DOHH2 (cell line): Measurements from ENCODE around the gene NKG7.
"Not testable (repeated sequence)": the region's sequence is repeated elsewhere in the genome, so short reads cannot be mapped to it uniquely, and the experiment has no call there.

ENCODE experiments used
- H3F3A ChIP-seq: fragments of 200-600 bp; sonication (generic), shearing (Covaris generic); 2 replicates; pipeline ENCODE4 v1.6.0; 2016; ENCODE audit warnings: antibody characterized with exemption, mild to moderate bottlenecking; ENCODE audit not compliant: control insufficient read depth, insufficient read depth
- H3K27ac ChIP-seq: fragments of 200-600 bp; sonication (generic); 2 replicates; pipeline ENCODE4 v1.5.1; 2014; ENCODE audit warnings: low read depth, mild to moderate bottlenecking, low read length, moderate library complexity
- H3K27me3 ChIP-seq: fragments of 200-600 bp; sonication (generic); 2 replicates; pipeline ENCODE4 v1.6.1; 2014; ENCODE audit warnings: mild to moderate bottlenecking, low read length, mixed read lengths; ENCODE audit not compliant: control insufficient read depth
- H3K36me3 ChIP-seq: fragments of 200-600 bp; sonication (generic); 2 replicates; pipeline ENCODE4 v1.6.1; 2014; ENCODE audit warnings: mild to moderate bottlenecking, low read length, moderate library complexity, mixed read lengths; ENCODE audit not compliant: control insufficient read depth
- H3K4me1 ChIP-seq: fragments of 200-600 bp; sonication (generic); 2 replicates; pipeline ENCODE4 v1.6.1; 2014; ENCODE audit warnings: mild to moderate bottlenecking, low read length, mixed read lengths; ENCODE audit not compliant: control insufficient read depth
- H3K4me2 ChIP-seq: fragments of 200-600 bp; sonication (generic); 2 replicates; pipeline ENCODE4 v1.6.0; 2014; ENCODE audit warnings: mild to moderate bottlenecking, low read length, moderate library complexity
- H3K4me3 ChIP-seq: fragments of 200-600 bp; sonication (generic); 2 replicates; pipeline ENCODE4 v1.5.1; 2014; ENCODE audit warnings: mild to moderate bottlenecking, low read length, mixed read lengths
- H3K79me2 ChIP-seq: fragments of 200-600 bp; sonication (generic); 2 replicates; pipeline ENCODE4 v1.6.1; 2014; ENCODE audit warnings: mild to moderate bottlenecking, low read length, mixed read lengths; ENCODE audit not compliant: control insufficient read depth
- H3K9me2 ChIP-seq: fragments of 200-600 bp; sonication (generic); replicated peaks from 2 replicates; pipeline ENCODE4 v1.6.1; 2014; ENCODE audit warnings: mild to moderate bottlenecking, low read length, mixed read lengths; ENCODE audit not compliant: control insufficient read depth
- H3K9me3 ChIP-seq: fragments of 200-600 bp; sonication (generic); 2 replicates; pipeline ENCODE4 v1.6.1; 2014; ENCODE audit warnings: antibody characterized with exemption, low read length, mixed read lengths; ENCODE audit not compliant: control insufficient read depth, insufficient read depth
- H4K20me1 ChIP-seq: fragments of 200-600 bp; sonication (generic); 2 replicates; pipeline ENCODE4 v1.6.0; 2014; ENCODE audit warnings: low read depth, mild to moderate bottlenecking, antibody characterized with exemption, low read length, moderate library complexity; ENCODE audit not compliant: control insufficient read depth, insufficient read depth
- EZH2phosphoT487 ChIP-seq: fragments of 200-600 bp; sonication (generic); IDR thresholded peaks from 2 replicates; pipeline ENCODE4 v1.6.1; 2017; ENCODE audit warnings: borderline replicate concordance, mild to moderate bottlenecking, antibody characterized with exemption, low read length, moderate library complexity, mixed read lengths
- TF ChIP-seq, protein P1 (sequence below): fragments of 200-600 bp; sonication (generic); IDR thresholded peaks from one replicate; pipeline ENCODE4 v1.5.1; 2014; ENCODE audit warnings: antibody characterized with exemption, mild to moderate bottlenecking, low read depth, low read length; ENCODE audit not compliant: poor library complexity, severe bottlenecking

Gene NKG7

DNA sequence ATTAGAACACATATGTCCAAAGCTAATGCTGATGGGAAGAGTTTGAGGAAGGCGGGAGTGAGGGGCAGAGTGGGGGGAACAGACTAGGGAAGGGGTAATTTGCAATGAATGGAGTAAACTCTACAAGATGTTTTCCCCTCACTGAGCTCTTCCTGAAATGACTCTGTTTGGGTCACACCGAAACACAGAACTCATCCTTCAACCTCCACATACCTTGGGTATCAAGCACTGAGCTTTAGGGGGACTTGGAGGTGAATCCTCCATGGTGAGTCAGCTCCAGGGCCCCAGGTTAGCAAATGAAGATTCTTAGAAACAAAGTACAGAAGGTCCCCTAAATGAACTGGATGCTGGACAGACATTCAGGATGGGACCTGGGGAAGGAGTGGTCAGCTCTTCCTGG lies 46.3 kb upstream of the NKG7 start:
- Histone ChIP-seq H3K4me2 (no peak overlapping the region), H3K27me3 (no peaks in the 10 kb centered on the region)

DNA sequence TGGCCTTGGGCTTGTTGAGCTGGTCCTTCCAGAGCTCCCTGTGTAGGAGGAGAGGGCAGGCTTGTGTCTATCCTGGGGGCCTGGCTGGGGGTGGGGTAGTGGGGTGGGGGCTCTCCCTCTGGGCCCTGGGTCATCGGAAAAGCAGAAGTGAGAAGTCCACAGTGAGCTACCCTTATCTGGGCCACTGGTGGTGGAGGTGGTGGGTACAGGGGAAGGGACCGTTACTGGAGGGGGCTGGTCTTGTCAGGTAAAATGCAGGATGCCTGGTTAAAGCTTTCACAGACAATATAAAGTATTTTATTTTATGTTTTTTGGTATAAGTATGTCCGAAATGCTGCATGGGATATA lies 45.3 kb upstream of the NKG7 start:
- Histone ChIP-seq H3K36me3 (no peaks in the 10 kb centered on the region), H3K4me3 (peak overlapping the region; percentile 83), H3K27ac (peak overlapping the region; percentile 56), H3K4me2 (peak overlapping the region; percentile 78), H3K4me1 (peaks cover 26% of the 10 kb centered on the region), H3K27me3 (no peaks in the 10 kb centered on the region), H3K79me2 (peaks cover 6% of the 10 kb centered on the region; the same call in 1 of the 2 replicates), H3K9me3 (no peaks in the 10 kb centered on the region), H4K20me1 (no peaks in the 10 kb centered on the region), H3K9me2 (no peaks in the 10 kb centered on the region), H3F3A (no peaks in the 10 kb centered on the region)
- no peak for TF ChIP-seq EZH2phosphoT487
- TF ChIP-seq, protein P1, sequence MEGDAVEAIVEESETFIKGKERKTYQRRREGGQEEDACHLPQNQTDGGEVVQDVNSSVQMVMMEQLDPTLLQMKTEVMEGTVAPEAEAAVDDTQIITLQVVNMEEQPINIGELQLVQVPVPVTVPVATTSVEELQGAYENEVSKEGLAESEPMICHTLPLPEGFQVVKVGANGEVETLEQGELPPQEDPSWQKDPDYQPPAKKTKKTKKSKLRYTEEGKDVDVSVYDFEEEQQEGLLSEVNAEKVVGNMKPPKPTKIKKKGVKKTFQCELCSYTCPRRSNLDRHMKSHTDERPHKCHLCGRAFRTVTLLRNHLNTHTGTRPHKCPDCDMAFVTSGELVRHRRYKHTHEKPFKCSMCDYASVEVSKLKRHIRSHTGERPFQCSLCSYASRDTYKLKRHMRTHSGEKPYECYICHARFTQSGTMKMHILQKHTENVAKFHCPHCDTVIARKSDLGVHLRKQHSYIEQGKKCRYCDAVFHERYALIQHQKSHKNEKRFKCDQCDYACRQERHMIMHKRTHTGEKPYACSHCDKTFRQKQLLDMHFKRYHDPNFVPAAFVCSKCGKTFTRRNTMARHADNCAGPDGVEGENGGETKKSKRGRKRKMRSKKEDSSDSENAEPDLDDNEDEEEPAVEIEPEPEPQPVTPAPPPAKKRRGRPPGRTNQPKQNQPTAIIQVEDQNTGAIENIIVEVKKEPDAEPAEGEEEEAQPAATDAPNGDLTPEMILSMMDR = no peak

More for the DNA sequence above, 46.3 kb upstream of the NKG7 start:
- no peaks in the 10 kb centered on the region for H3K9me2 ChIP-seq
- peaks cover 6% of the 10 kb centered on the region; the same call in 1 of the 2 replicates for H3K79me2 ChIP-seq
- H3K9me3 ChIP-seq = no peaks in the 10 kb centered on the region
- H3K4me1 ChIP-seq = peaks cover 26% of the 10 kb centered on the region
- H3K27ac ChIP-seq = no peak overlapping the region
- H3F3A ChIP-seq = no peaks in the 10 kb centered on the region
- H3K36me3 ChIP-seq = no peaks in the 10 kb centered on the region
- TF ChIP-seq, protein P1 = no peak
- TF ChIP-seq EZH2phosphoT487 = no peak
- H3K4me3 ChIP-seq = no peak overlapping the region
- no peaks in the 10 kb centered on the region for H4K20me1 ChIP-seq

DNA sequence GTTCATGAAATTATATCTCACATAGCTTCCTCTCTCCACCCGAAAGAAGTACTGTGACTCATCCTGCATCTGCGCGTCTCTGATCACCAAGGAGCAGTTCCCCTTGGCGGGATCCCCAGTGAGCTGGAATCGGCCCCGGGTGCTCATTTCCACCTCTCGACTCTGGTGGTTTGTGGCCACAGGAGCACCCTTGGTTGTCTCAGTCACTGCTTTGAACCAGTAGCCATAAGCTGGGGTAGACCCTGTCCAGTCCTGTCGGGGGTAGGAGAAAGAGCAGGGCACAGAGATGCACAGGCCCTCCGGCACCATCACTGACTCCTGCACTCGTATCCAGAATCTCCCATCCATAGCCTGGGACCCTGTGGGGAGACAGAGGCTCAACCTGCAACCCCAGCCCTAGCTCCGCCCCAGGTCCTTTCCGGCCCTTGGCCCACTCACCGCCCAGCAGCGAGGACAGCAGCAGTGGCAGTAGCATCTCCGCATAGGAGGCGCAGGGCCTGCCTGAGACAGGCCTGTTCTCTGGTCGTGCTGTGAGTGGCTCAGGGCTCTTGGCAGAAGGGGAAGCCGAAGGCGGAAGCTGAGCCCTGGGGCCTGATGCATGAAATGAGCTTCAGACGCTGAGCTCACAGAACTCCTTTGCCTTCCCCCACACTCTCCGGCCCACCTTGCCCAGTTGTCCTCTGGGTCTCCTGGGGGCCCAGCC lies 44.8 kb upstream of the NKG7 start, which contains the start of gene SIGLEC10:
Gene SIGLEC10 (minus strand): TSS at position 536 of the 703 bp plus-strand sequence. CDS start 61 bp downstream, at position 475.
- H3K4me3 ChIP-seq = peak within 1 kb of the TSS; percentile 83
- H3F3A ChIP-seq = no peaks in the 10 kb centered on the region
- no peaks in the 10 kb centered on the region for H3K36me3 ChIP-seq
- peaks cover 26% of the 10 kb centered on the region for H3K4me1 ChIP-seq
- no peaks in the 10 kb centered on the region for H3K9me2 ChIP-seq
- H3K4me2 ChIP-seq = peak within 1 kb of the TSS; percentile 78
- TF ChIP-seq, protein P1 = no peak
- no peak for TF ChIP-seq EZH2phosphoT487
- peaks cover 6% of the 10 kb centered on the region; the same call in 1 of the 2 replicates for H3K79me2 ChIP-seq
- H3K27ac ChIP-seq = peak within 1 kb of the TSS; percentile 56
- H3K27me3 ChIP-seq = no peaks in the 10 kb centered on the region
- no peaks in the 10 kb centered on the region for H4K20me1 ChIP-seq
- no peaks in the 10 kb centered on the region for H3K9me3 ChIP-seq

DNA sequence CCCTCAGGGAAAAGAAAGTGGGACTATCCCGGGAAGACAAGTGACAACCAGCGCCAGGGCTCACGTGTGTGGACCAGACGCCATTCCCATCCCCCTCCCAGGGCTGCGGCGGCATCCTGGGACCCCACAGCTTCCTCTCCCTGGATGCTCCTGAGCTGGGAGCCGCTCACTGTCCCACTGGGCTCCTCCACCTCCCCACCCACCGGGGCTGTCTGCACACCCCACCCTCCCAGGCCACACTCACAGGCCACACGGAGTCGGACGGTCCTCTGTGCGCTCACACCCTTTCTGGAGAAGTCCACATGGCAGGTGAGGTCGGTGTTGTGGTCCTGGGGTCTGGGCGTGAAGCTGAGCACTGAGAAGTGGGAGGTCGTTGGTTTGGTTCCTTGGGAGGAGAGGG lies 44.0 kb upstream of the NKG7 start:
- H3K9me2 ChIP-seq, H3K79me2 ChIP-seq, H3K27ac ChIP-seq, H3K27me3 ChIP-seq, H4K20me1 ChIP-seq, H3K9me3 ChIP-seq, H3K36me3 ChIP-seq, H3F3A ChIP-seq: not testable (repeated sequence)
- Histone ChIP-seq H3K4me2 (peak overlapping the region; percentile 78), H3K4me1 (peaks cover 26% of the 10 kb centered on the region), H3K4me3 (peak overlapping the region; percentile 83)
